ENCODE data around the gene KCNQ1. TPM values are rescaled to one million over a fixed set of nuclear protein-coding genes. Genes with fewer than 3 reads are reported as not detected.
A peak's percentile ranks its signal among the peaks of the same experiment; 100 is the strongest.

The KCNQ1 gene
- total RNA-seq, 6 donors from 2014 or later, result 18.0 to 45.4 (median 32.7) TPM

GRCh38 chr11:2643746-2644145 lies 198.9 kb downstream of the KCNQ1 start:
- peaks cover 34 to 91% (median 62%) of the 10 kb centered on the region in 4 donors for H3K9me3 ChIP-seq
- DNase-seq, result no peak
- H3K27ac ChIP-seq, result no peak overlapping the region
- 83 to 94% methylated on average over 3 of the region's 3 CpGs for WGBS, 2 donors
- TF ChIP-seq POLR2AphosphoS5 (IDR thresholded peaks at IDR 0.05) (no peak), POLR2A (IDR thresholded peaks at IDR 0.05) (no peak), EP300 (IDR thresholded peaks at IDR 0.05) (no peak), CTCF (IDR thresholded peaks at IDR 0.05) (no peak)
- H3K4me3 ChIP-seq, result no peak overlapping the region
- no peak for ATAC-seq (ENCODE audit: low FRiP score in 2 of 2)
- no peaks in the 10 kb centered on the region for H3K27me3 ChIP-seq
- H3K36me3 ChIP-seq, result no peaks in the 10 kb centered on the region
- H3K4me1 ChIP-seq, result no peaks in the 10 kb centered on the region

- whole genome bisulfite sequencing, 2 donors, result 98 to 100% methylated on average over 1 to 4 of the region's 4 CpGs
- DNase-seq, result no peak
- Histone ChIP-seq H3K27me3 (no peaks in the 10 kb centered on the region), H3K4me3 (no peak overlapping the region), H3K36me3 (no peaks in the 10 kb centered on the region), H3K9me3 (peaks cover 42 to 91% (median 65%) of the 10 kb centered on the region in 4 donors), H3K27ac (no peak overlapping the region), H3K4me1 (no peaks in the 10 kb centered on the region)
- ATAC-seq (ENCODE audit: low FRiP score in 2 of 2), result peak in 1 of 2 donors; percentile 55
- TF ChIP-seq POLR2A (IDR thresholded peaks at IDR 0.05) (no peak), CTCF (IDR thresholded peaks at IDR 0.05) (no peak), POLR2AphosphoS5 (IDR thresholded peaks at IDR 0.05) (no peak), EP300 (IDR thresholded peaks at IDR 0.05) (no peak)
Observed at GRCh38 chr11:2644844-2645778, 200.3 kb downstream of the KCNQ1 start.

GRCh38 chr11:2645779-2646118 lies 200.9 kb downstream of the KCNQ1 start:
- TF ChIP-seq POLR2A (IDR thresholded peaks at IDR 0.05) (no peak), POLR2AphosphoS5 (IDR thresholded peaks at IDR 0.05) (no peak), CTCF (IDR thresholded peaks at IDR 0.05) (no peak), EP300 (IDR thresholded peaks at IDR 0.05) (no peak)
- Histone ChIP-seq H3K36me3 (no peaks in the 10 kb centered on the region), H3K4me1 (no peaks in the 10 kb centered on the region), H3K9me3 (peaks cover 43 to 91% (median 65%) of the 10 kb centered on the region in 4 donors), H3K4me3 (no peak overlapping the region), H3K27me3 (no peaks in the 10 kb centered on the region), H3K27ac (no peak overlapping the region)
- no peak for DNase-seq
- peak in 1 of 2 donors; percentile 11 for ATAC-seq (ENCODE audit: low FRiP score in 2 of 2)
- 94% methylated on average over 1 of the region's 1 CpG for WGBS, 2 donors

- Histone ChIP-seq H3K27me3 (no peaks in the 10 kb centered on the region), H3K36me3 (no peaks in the 10 kb centered on the region), H3K9me3 (peaks cover 43 to 94% (median 69%) of the 10 kb centered on the region in 4 donors), H3K4me3 (no peak overlapping the region), H3K27ac (no peak overlapping the region), H3K4me1 (no peaks in the 10 kb centered on the region)
- no peak for DNase-seq
- TF ChIP-seq CTCF (IDR thresholded peaks at IDR 0.05), result no peak
- TF ChIP-seq POLR2A (IDR thresholded peaks at IDR 0.05), result no peak
- no peak for TF ChIP-seq POLR2AphosphoS5 (IDR thresholded peaks at IDR 0.05)
- no peak for TF ChIP-seq EP300 (IDR thresholded peaks at IDR 0.05)
- 84 to 100% methylated on average over 1 of the region's 1 CpG for WGBS, 2 donors
- ATAC-seq (ENCODE audit: low FRiP score in 2 of 2), result no peak
Observed at GRCh38 chr11:2647167-2647566, 202.4 kb downstream of the KCNQ1 start.

All from upper lobe of left lung (tissue), 6 donors.